Measurements from ENCODE around the gene SLC35F1. TPM values are rescaled to one million over a fixed set of nuclear protein-coding genes. Genes with fewer than 3 reads are reported as not detected.

Gene SLC35F1
- total RNA-seq, 4 donors from 2014 or later = 0.08 to 0.57 (median 0.09) TPM

DNA sequence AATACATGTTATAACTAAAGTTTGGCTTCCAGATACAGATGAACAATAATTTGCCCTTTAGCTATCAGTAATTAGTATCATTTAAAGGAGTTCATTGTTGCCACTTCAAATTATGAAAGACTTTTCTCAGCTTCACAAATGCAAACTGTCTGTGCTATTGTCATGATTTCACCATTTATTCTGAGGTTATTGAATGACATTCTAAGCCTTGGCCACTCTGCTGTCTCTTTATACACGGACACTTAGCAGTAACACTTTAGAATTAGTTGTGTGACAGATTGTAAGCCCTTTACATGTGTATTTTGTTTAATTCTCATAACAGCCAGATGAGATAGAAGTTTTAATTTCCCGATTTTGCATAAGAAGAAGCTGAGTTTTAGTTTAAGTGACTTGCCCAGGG lies 176.6 kb downstream of the SLC35F1 start:
- TF ChIP-seq POLR2A (IDR thresholded peaks at IDR 0.05) = no peak
- TF ChIP-seq, protein P1, sequence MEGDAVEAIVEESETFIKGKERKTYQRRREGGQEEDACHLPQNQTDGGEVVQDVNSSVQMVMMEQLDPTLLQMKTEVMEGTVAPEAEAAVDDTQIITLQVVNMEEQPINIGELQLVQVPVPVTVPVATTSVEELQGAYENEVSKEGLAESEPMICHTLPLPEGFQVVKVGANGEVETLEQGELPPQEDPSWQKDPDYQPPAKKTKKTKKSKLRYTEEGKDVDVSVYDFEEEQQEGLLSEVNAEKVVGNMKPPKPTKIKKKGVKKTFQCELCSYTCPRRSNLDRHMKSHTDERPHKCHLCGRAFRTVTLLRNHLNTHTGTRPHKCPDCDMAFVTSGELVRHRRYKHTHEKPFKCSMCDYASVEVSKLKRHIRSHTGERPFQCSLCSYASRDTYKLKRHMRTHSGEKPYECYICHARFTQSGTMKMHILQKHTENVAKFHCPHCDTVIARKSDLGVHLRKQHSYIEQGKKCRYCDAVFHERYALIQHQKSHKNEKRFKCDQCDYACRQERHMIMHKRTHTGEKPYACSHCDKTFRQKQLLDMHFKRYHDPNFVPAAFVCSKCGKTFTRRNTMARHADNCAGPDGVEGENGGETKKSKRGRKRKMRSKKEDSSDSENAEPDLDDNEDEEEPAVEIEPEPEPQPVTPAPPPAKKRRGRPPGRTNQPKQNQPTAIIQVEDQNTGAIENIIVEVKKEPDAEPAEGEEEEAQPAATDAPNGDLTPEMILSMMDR (IDR thresholded peaks at IDR 0.05) = no peak
- Histone ChIP-seq H3K4me1 (no peaks in the 10 kb centered on the region), H3K27me3 (no peaks in the 10 kb centered on the region), H3K36me3 (no peaks in the 10 kb centered on the region), H3K4me3 (no peak overlapping the region), H3K27ac (no peak overlapping the region), H3K9me3 (no peaks in the 10 kb centered on the region)
- intact Hi-C loops (cut with DNase I) = no loop called here
- DNase-seq = no peak
- WGBS, 2 donors = 53 to 58% methylated on average over 2 of the region's 2 CpGs

DNA sequence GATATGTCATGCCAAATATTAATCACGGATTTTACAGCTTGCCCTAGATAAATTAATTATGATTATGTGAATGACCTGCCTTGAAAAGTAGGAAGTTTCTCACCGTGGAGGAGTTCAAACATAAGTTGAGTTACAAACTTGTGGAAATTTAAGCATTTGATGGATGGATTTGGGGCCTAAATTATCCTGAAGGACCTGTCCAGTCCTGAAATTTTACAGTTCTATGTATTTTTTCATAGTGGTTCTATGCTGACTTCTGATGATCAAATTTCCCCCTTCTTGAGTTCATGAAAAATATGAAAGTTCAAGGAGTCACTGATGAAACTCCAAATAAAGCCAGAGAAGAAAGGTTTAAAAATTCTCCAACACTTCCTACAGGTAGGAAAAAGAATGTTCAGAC lies 178.6 kb downstream of the SLC35F1 start:
- Histone ChIP-seq H3K27ac (no peak overlapping the region), H3K4me1 (no peaks in the 10 kb centered on the region), H3K4me3 (no peak overlapping the region), H3K9me3 (no peaks in the 10 kb centered on the region), H3K27me3 (no peaks in the 10 kb centered on the region), H3K36me3 (no peaks in the 10 kb centered on the region)
- intact Hi-C loops (cut with DNase I) = no loop called here
- 28 to 43% methylated on average over 2 of the region's 2 CpGs for WGBS, 2 donors
- TF ChIP-seq POLR2A (IDR thresholded peaks at IDR 0.05) = no peak
- no peak for DNase-seq

DNA sequence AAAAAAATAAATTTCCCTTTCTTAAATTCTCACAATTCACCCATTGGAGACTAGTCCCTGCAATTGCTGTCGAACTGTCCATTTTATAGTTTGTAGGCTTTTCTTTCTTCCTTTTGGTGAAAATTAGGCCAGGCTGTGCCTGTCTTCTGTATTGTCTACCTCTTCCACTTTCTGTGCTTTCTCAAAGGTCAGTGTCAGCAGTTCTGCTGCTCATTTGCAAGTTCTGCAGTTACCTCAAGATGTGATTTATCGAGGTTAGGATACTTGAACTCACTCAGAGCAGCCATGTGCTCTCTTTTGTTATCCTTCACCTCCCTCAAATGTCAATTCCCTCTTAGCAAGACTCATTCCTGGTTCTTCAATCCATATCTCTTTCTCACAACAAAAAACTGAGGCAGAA lies 179.1 kb downstream of the SLC35F1 start:
- TF ChIP-seq, protein P1 (IDR thresholded peaks at IDR 0.05) = no peak
- no peak for TF ChIP-seq POLR2A (IDR thresholded peaks at IDR 0.05)
- Histone ChIP-seq H3K4me3 (no peak overlapping the region), H3K27me3 (no peaks in the 10 kb centered on the region), H3K27ac (no peak overlapping the region), H3K36me3 (no peaks in the 10 kb centered on the region), H3K9me3 (no peaks in the 10 kb centered on the region), H3K4me1 (no peaks in the 10 kb centered on the region)
- intact Hi-C loops (cut with DNase I) = no loop called here
- no peak for DNase-seq
- 59 to 66% methylated on average over 2 of the region's 2 CpGs for WGBS, 2 donors

DNA sequence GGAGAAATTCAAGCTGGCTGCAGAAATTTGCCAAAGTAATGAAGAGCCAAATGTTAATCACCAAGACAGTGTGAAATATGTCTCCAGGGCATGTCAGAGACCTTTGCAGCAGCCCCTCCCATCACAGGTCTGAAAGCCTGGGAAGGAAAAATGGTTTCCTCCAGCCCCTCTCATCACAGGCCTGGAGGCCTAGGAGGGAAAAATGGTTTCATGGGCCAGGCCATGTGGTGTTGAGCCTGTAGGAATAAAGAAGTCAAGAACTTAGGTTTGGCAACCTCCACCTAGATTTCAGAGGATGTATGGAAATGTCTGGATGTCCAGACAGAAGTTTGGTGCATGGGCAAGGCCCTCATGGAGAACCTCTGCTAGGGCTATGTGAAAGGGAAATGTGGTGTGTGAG lies 185.0 kb downstream of the SLC35F1 start:
- TF ChIP-seq, protein P1 (IDR thresholded peaks at IDR 0.05) = no peak
- no peak for TF ChIP-seq POLR2A (IDR thresholded peaks at IDR 0.05)
- Histone ChIP-seq H3K36me3 (no peaks in the 10 kb centered on the region), H3K27me3 (no peaks in the 10 kb centered on the region), H3K4me3 (no peak overlapping the region), H3K4me1 (no peaks in the 10 kb centered on the region), H3K9me3 (peaks cover 0 to 14% (median 0%) of the 10 kb centered on the region in 3 donors), H3K27ac (no peak overlapping the region)
- DNase-seq = no peak
- intact Hi-C loops (cut with DNase I) = no loop called here

DNA sequence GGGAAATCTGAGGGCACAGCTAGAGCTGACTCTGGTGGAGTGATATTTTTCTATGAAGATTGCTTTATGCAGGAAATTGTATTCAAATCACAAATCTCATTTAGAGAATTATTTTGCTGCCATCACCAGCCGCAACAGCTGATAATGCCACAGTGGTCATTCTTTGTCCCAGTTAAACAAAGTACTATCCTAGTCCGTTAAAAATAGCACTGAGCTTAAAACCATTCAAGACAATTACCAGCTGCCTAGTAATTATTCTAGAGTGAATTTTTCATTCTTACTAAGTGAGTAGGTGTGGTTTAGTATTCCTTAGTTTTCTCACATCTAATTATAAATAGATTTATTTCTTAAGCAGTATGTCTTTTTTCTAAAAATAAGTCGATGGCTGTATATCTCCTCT lies 190.5 kb downstream of the SLC35F1 start:
- intact Hi-C loops (cut with DNase I) = no loop called here
- H3K4me1 ChIP-seq = no peaks in the 10 kb centered on the region

DNA sequence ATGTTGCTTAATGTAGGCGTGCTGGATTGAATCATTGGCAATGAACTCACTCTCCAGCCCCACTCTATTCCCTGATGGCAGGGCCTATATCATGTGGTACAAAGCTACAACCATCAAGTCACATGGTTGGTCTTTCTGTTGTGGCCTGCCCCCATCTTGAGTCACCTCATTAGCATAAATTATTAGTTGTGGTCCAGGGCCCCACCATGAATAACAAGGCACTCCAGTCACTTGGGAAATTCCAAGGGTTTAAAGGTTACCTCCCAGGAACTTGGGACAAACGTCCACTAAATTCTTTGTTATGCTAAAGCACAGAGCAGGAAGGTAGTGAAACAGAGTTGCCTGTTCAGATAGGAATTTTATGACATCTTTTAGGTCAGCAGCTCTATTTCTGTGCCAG lies 193.7 kb downstream of the SLC35F1 start:
- Histone ChIP-seq H3K4me3 (no peak overlapping the region), H3K4me1 (no peaks in the 10 kb centered on the region), H3K27me3 (no peaks in the 10 kb centered on the region), H3K27ac (no peak overlapping the region), H3K9me3 (no peaks in the 10 kb centered on the region), H3K36me3 (no peaks in the 10 kb centered on the region)
- 35 to 66% methylated on average over 2 of the region's 2 CpGs for WGBS, 2 donors
- TF ChIP-seq POLR2A (IDR thresholded peaks at IDR 0.05) = no peak
- TF ChIP-seq, protein P1 (IDR thresholded peaks at IDR 0.05) = no peak
- intact Hi-C loops (cut with DNase I) = no loop called here
- no peak for DNase-seq

More for the DNA sequence above, 190.5 kb downstream of the SLC35F1 start:
- Histone ChIP-seq H3K27me3 (no peaks in the 10 kb centered on the region), H3K36me3 (no peaks in the 10 kb centered on the region), H3K27ac (no peak overlapping the region), H3K9me3 (peaks cover 0 to 7% (median 0%) of the 10 kb centered on the region in 3 donors), H3K4me3 (no peak overlapping the region)
- 66 to 70% methylated on average over 3 of the region's 3 CpGs for WGBS, 2 donors
- TF ChIP-seq, protein P1 (IDR thresholded peaks at IDR 0.05) = no peak
- no peak for DNase-seq
